HG03097 (cell line): ENCODE measurements around the gene TIMM29.
A peak's percentile ranks its signal among the peaks of the same experiment; 100 is the strongest.
"Not testable (repeated sequence)": the region's sequence is repeated elsewhere in the genome, so short reads cannot be mapped to it uniquely, and the experiment has no call there.

Source experiments
- ATAC-seq: cut with Tn5 transposase; IDR thresholded peaks from one replicate; pipeline ENCODE4 v1.9.1; 2021; ENCODE audit not compliant: unreplicated experiment, low FRiP score

The TIMM29 gene

DNA sequence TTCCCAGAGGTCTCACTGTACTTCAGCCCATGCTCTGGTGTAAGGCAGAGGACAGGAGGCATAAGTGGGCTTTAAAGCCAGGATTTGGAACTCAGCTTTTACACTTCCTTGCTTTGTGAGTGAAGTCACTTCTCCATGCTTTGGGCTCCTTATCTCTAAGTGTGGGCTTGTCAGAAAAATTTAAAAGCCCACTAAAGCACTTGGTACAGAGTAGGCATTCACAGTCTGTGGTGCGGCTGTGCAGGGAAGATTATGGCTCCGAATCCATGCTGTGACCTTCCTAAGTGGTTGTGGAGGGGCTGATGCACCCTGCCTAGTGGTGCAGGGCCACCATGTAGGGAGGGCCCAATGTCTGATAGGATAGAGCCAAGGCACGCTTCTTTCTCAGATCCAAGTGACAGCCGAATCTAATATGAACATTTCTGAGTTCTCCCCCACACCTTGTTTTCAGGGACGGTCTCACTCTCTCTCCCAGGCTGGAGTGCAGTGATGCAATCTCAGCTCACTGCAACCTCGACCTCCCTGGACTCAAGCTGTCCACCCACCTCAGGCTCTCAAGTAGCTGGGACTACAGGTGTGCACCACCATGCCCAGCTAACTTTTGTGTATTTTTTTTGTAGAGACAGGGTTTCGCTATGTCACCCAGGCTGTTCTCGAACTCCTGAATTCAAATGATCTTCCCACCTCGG is 6.9 kb downstream of the TIMM29 start:
- no peak for ATAC-seq

DNA sequence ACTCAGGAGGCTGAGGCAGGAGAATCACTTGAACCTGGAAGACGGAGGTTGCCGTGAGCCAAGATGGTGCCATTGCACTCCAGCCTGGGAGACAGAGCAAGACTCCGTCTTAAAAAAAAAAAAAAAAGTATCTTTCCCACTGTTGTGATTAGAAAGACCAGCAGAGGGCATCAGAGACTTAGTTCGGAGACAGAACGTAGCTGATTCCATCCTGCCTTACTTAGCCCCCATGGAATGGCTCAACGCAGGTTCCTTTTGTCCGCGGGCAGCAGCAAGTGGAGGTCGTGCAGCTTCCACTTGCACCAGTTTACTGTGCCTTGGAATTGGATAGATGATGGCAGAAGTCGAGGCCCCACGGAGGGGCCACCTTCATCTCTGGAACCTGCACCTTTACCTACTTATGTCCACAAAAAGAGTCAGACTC is 8.1 kb downstream of the TIMM29 start:
- no peak for ATAC-seq

DNA sequence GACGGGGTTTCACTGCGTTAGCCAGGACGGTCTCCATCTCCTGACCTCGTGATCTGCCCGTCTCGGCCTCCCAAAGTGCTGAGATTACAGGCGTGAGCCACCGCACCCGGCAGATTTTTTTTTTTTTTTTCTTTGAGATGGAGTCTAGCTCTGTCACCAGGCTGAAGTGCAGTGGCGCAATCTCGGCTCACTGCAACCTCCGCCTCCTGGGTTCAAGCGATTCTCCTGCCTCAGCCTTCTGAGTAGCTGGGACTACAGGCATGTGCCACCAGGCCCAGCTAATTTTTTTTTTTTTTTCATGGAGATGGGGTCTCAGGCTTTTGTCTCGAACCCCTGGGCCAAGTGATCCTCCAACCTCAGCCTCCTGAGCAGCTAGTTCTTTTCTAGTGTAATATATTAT is 13.0 kb downstream of the TIMM29 start:
- ATAC-seq = not testable (repeated sequence)

DNA sequence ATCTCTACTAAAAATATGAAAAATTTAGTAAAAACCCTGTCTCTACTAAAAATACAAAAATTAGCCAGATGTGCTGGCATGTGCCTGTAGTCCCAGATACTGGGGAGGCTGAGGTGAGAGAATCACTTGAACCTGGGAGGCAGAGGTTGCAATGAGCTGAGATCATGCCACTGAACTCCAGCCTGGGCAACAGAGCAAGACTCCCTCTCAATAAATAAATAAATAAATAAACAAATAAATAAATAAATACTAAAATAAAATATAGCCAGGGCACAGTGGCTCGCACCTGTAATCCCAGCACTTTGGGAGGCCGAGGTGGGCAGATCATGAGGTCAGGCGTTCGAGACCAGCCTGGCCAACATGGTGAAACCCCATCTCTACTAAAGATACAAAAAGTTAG is 14.8 kb downstream of the TIMM29 start:
- ATAC-seq = not testable (repeated sequence)

DNA sequence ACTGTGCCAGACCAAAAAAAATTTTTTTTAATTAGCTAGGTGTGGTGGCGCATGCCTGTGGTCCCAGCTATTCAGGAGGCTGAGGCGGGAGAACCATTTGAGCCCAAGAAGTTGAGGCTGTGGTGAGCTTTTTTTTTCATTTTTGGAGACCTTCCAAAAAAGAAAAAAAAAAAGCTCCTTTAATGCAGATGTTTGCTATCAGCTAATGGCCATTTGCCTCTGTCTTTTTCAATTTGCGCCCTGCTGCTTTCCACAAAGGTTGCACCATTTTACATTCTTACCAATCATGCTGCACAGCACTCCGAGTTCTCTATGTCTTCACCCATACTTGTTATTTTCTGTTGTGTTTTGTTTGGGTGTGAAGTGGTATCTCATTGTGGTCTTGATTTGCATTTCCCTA is 16.7 kb downstream of the TIMM29 start:
- ATAC-seq = no peak

DNA sequence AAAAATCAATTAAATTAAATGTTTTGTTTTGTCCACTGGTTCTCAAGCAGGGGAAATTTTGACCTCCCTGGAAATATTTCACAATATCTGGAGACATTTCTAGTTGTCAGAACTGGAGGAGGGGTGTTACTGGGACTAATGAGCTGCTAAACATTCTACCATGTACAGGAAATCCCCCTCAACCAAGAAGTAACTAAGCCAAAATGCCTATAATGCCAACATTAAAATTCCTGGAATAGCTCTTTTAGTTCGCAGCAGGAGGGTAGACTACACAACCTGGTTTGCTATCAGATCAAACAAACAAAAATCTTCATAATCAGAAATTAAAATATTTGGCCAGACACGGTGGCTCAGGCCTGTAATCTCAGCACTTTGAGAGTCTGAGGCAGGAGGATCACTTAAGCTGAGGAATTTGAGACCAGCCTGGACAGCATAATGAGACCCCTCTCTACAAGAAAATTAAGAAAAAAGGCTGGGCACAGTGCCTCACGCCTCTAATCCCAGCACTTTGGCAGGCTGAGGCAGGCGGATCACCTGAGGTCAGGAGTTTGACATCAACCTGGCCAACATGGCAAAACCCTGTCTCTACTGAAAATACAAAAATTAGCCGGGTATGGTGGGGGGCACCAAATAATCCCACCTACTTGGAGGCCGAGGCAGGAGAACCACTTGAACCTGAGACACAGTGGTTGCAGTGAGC is 18.5 kb downstream of the TIMM29 start:
- ATAC-seq = no peak

DNA sequence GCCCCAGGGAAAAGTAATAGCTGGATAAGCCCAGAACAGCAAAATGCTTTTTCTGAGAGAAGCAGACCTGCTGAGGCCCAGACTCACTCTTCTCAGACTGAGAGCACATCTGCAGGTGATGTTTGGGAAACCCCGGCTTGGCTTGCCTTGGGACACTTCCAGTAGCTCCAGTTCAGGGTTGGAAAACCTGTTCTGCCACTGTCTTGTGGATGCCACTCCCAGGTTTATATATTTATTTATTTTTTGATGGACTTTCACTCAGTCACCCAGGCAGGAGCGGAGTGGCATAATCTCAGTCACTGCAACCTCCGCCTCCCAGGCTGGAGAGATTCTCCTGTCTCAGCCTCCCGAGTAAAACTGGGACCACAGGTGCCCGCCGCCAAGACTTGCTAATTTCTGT is 24.2 kb downstream of the TIMM29 start:
- ATAC-seq = no peak

DNA sequence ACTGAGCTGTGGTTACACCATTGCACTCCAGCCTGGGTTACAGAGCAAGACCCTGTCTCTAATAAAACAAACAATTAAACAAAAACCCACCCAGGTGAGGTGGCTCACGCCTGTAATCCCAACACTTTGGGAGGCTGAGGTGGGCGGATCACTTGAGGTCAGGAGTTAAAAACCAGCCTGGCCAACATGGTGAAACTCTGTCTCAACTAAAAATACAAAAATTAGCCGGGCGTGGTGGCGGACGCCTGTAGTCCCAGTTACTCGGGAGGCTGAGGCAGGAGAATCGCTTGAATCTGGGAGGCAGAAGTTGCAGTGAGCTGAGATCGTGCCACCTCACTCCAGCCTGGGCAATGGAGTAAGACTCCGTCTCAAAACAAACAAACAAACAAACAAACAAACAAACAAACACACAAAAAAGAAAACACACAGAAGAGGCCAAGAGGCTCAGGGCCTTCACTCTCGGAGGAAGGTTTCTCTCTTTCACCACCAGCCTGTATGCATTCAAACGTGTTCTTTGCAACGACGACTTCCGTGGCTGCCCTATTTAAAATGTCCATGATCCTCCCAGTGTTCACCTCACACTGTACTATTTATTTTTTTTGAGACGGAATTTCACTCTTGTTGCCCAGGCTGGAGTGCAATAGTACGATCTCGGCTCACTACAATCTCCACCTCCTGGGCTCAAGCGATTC is 30.8 kb downstream of the TIMM29 start:
- ATAC-seq = not testable (repeated sequence)

DNA sequence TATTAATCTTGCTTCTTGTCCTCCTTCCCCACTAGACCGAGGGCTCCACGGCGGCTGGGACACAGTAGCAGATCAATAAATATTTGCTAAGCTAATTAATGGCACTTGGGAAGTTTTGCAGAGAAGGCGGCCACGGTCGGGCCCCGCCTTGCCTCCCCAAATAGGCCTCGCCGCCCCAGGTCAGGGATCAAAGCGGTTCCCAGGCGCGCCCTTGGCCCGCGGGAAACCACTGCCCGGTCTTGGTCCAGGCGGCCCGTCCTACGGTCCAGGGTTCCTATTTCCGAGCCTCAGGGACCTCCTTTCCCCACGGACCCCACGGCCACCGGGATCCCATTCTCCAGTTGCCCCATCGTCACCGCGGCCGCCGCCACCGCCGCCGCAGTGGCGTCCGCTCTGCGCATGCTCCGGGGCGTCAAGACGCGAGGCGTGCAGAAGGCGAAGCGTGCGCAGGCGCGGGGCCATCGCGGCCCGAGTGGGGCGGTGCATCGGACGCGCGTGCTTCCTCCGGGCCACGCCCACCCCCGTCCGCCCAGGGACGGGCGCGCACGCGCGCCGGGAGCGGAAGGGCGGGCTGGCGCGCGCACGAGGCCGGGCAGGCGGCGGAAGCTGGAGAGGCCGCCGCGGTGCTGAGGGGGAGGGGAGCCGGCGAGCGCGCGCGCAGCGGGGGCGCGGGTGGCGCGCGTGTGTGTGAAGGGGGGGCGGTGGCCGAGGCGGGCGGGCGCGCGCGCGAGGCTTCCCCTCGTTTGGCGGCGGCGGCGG is 31.9 kb downstream of the TIMM29 start, which contains the start of gene SMARCA4:
Gene SMARCA4 (plus strand): TSS at position 717 of the 759 bp plus-strand sequence. CDS start 23,122 bp downstream, outside the sequence.
- peak; percentile 75 for ATAC-seq

DNA sequence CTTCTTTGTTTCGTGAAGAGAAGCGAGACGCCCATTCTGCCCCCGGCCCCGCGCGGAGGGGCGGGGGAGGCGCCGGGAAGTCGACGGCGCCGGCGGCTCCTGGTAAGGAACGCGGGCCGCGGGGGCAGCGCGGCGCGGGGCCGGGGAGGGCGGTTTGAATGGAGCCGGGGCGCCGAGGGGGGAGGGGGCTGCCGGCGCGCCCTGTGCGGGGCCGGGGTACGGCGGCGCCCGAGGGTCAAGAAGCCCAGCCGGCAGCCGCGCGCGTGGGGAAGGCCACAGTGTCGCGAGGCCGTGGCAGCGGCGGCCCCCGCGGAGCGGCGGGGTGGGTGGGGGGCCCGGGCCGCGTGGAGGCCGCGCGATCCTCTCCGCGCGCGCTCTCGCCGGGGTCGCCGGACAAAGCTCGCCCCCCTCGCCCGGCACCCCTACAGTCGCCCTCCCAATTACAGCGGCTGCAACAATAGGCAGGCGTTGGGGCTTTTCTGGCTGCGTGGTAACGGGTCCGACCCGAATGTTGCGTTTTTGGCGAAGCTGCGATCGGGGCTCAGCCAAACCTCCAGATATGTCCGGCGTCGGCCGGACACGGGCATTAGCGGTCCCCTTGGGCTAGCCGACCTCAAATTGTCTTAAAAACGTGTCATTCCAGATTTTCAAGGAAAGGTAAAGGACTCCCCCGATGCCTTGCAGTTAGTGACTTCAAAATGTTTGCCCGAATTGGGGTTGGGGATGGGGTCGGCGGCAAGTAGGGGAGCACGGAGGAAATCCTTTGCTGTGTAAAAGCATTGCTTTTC is 32.7 kb downstream of the TIMM29 start:
- ATAC-seq = peak; percentile 36

DNA sequence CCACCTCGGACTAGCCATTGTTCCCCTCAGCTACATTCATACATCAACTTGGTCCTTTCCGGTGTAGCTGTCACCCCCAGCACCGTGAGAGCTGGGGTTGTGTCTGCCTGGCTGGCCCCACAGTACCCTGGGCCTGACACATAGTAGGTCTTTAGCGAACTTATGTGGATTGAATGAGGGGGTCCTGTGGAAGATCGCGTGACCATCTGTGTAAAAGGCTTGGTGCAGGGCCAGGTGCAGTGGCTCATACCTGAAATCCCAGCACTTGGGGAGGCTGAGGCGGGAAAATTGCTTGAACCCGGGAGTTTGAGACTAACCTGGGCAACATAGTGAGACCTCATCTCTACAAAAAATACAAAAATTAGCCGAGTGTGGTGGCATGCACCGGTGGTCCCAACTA is 34.3 kb downstream of the TIMM29 start:
- ATAC-seq = no peak

DNA sequence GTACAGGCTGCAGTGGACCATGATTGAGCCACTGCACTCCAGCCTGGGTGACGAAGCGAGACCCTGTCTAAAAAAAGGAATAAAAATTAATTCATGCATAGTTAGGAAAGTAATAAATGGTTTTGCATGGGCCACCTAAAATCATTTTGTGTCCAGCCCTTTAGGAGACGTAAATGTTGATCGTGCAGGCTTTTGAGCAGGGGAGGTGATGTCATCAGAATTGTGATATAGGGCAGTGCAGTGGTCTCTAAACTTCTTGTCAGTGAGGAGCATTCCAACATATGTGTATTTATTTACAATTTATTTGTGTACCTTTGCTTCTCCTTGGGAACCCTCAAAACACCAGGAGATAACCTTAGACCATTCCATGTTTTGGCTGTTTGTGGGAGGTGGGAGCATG is 35.3 kb downstream of the TIMM29 start:
- ATAC-seq = no peak

DNA sequence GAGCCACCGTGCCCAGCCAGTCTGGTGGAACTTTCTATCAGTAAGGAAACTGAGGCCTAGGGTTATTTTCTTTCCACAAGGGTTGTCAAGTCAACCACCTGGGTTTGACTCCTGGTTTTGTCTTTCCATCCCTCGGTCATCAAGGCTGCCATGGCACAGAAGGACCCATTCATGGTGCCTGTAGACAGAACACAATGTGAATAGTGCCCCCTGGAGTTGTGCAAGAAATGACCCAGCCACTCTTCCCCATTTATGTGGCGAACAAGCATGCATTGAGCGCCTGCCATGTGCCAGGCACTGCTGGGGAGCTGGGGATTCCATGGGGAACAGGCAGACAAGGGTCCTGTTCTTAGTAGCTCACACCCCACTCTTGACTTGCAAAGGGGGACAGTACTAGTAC is 36.3 kb downstream of the TIMM29 start:
- no peak for ATAC-seq

DNA sequence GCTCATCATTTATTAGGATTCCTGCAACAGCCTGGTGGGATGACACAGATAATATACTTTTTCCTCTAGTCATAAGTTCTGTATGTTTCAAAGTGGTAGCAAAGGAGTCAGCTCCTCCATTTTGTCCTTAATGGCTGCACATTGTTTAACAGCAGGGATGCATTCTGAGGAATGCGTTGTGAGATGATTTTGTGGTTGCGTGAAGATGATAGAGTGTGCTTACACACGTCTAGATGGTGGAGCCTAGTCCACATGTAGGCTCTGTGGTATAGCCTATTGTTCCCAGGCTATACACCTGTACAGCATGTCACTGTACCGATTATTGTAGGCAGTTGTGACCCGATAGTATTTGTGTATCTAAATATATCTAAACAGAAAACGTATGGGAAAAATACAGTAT is 36.8 kb downstream of the TIMM29 start:
- ATAC-seq = no peak

DNA sequence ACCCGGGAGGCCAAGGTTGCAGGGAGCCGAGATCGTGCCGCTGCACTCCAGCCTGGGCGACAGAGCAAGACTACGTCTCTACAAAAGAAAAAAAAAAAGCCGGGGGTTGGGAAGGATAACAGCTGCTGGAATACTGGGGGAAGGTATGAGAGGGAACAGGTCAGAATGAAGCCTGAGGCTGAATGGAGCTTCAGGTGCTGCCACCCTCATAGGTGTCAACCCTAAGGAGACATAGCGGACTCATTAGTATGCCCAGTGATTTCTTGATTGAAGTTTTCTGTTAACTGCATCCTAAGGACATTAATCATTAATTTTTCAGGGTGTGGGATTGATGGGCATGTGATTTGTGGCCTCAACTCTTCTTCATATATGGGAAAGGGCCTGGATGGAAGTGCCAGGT is 38.2 kb downstream of the TIMM29 start:
- no peak for ATAC-seq

DNA sequence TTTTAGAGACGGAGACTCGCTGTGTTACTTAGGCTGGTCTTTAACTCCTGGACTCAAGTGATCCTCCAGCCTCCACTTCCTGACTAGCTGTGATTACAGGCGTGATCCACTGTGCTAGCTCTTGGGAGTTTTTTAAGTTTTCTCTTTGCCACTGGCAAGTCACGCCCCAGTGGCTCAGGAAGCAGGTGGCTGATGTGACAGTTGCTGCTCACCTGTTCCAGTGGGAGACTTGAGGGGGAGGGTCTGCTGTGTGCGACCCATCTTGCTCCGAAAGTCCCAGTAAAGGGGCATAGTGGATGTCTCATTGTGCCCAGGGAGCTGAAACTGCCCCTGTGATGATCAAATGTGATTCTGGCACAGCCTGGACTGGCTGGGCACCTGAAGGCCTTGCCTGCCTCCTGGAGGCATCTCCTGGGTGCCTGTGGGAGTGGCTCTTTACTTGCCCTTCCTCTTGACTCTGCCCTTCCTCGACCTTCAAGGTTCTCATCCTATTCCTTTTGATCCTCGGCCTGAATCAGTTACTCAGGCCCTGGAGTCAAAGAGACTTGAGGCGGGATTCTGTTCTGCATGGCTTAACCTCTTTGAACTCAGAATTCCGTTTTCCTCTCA is 40.0 kb downstream of the TIMM29 start:
- no peak for ATAC-seq

DNA sequence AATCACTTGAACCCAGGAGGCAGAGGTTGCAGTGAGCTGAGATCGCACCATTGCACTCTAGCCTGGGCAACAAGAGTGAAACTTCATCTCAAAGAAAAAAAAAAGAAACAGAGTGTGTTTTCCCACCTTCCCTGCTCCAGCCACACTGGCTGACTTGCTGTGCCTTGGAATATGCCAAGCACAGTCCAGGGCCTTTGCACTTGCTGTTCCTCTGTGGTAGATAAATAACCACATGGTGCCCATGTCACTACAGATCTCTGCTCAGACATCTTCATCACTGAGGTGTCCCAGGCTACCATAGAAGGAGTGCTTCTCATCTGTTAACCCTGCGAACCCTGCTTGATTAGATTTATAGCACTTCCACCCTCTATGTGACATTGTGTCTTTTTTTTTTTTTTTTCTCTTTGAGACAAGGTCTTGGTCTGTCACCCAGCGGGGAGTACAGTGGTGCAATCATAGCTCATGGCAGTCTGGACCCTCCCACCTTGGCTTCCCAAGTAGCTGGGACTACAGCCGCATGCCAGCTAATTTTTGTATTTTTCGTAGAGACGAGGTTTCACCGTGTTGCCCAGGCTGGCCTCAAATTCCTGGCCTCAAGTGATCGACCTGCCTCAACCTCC is 42.6 kb downstream of the TIMM29 start:
- ATAC-seq = no peak

DNA sequence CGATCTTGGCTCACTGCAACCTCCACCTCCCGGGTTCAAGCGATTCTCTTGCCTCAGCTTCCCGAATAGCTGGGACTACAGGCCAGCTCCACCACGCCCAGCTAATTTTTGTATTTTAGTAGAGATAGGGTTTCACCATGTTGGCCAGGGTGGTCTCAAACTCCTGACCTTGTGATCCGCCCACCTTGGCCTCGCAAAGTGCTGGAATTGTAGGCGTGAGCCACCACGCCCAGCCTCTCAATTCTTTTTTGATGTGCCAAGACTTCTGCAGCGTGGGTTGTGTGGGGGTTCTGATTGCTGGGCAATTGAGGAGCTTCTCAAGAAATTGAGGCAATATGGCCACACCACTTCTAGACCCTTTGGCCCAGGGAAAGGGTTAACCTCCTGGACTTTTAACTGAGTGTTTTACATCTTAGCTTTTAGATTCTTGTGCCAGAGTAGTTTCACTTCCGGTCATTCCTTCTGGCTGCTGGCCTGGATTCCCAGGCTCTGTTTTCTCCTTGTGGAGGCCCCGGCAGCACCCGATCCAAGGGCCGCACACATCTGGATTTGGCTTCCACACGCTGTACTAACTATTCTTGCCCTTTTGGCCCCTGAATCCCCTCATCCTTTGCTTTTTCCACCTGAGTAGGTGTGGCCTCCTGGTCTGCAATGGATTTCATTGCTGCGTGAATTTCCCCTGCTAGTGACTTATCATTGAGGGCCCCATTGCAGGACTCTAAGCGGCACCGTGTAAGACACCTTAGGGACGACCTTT is 46.9 kb downstream of the TIMM29 start:
- no peak for ATAC-seq
